ENCODE measurements around the gene CFAP20. TPM values are rescaled to one million over a fixed set of nuclear protein-coding genes. Genes with fewer than 3 reads are reported as not detected.
"Not testable (repeated sequence)": the region's sequence is repeated elsewhere in the genome, so short reads cannot be mapped to it uniquely, and the experiment has no call there.

Gene CFAP20
- total RNA-seq, 1 donor: 35.7 TPM

DNA sequence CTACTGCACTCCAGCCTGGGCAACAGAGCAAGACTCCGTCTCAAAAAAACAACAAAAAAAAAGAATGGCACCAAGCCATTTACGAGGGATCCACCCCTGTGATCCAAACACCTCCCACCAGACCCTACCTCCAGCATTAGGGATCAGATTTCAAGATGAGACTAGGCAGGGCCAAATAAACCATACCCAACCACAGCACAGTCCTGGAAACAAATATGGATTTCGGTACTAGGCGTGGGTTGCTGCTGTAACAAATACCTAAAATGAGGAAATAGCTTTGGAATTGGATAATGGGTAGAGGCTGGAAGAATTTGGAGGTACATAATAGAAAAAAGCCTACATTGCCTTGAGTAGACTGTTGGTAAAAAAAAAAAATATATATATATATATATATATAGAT is 54.5 kb downstream of the CFAP20 start:
- no peak overlapping the region for H3K4me3 ChIP-seq (ENCODE audit: low read depth, low read length)
- TF ChIP-seq CTCF (IDR thresholded peaks at IDR 0.05; ENCODE audit: insufficient read depth, low read length): no peak
- no peak for DNase-seq (ENCODE audit: low read depth)

GRCh38 chr16:58073086-58073485 is 56.1 kb downstream of the CFAP20 start:
- DNase-seq (ENCODE audit: low read depth); H3K4me3 ChIP-seq (ENCODE audit: low read depth, low read length): not testable (repeated sequence)

- DNase-seq (ENCODE audit: low read depth); H3K4me3 ChIP-seq (ENCODE audit: low read depth, low read length): not testable (repeated sequence)
Observed at GRCh38 chr16:58072134-58072533, 57.0 kb downstream of the CFAP20 start.

- no peak overlapping the region for H3K4me3 ChIP-seq (ENCODE audit: low read depth, low read length)
- no peak for DNase-seq (ENCODE audit: low read depth)
- no peak for TF ChIP-seq CTCF (IDR thresholded peaks at IDR 0.05; ENCODE audit: insufficient read depth, low read length)
Observed at GRCh38 chr16:58070585-58070984, 58.6 kb downstream of the CFAP20 start.

Small RNA genes lying within 50 kb of the gene (small RNA-seq; reads per million reads assigned to genes)
- not detected for gene RF00019

Other genes starting within 250 kb of the CFAP20 start
- not detected in 2 replicates for gene CNGB1, start 158.3 kb downstream of the CFAP20 start, total RNA-seq (ENCODE audit: low replicate concordance)
- gene ZNF319, start 128.7 kb downstream of the CFAP20 start, total RNA-seq (ENCODE audit: low replicate concordance): 2.3 and 4.8 TPM in 2 replicates
- 7.0 and 15.8 TPM in 2 replicates for gene USB1, start 128.0 kb downstream of the CFAP20 start, total RNA-seq (ENCODE audit: low replicate concordance)
- gene MMP15, start 103.6 kb downstream of the CFAP20 start, total RNA-seq (ENCODE audit: low replicate concordance): 1.3 and 2.4 TPM in 2 replicates
- gene CSNK2A2, start 68.7 kb upstream of the CFAP20 start, total RNA-seq (ENCODE audit: low replicate concordance): 25.4 and 48.4 TPM in 2 replicates
- not detected in 2 replicates for gene PRSS54, start 165.6 kb upstream of the CFAP20 start, total RNA-seq (ENCODE audit: low replicate concordance)

Measured in fibroblast of the aortic adventitia (primary cell).